HUES48 (cell line): ENCODE results near the gene SDE2.
"Not testable (repeated sequence)": the region's sequence is repeated elsewhere in the genome, so short reads cannot be mapped to it uniquely, and the experiment has no call there.

Experiments
- H3K27ac ChIP-seq: one replicate; pipeline ENCODE4 v1.7.0; 2013; ENCODE audit warnings: low read depth, low read length, inconsistent platforms
- H3K27me3 ChIP-seq: 2 replicates; pipeline ENCODE4 v1.6.1; 2013; ENCODE audit warnings: mild to moderate bottlenecking, low read length; ENCODE audit not compliant: control insufficient read depth, insufficient read depth
- H3K36me3 ChIP-seq: 2 replicates; pipeline ENCODE4 v1.6.1; 2013; ENCODE audit warnings: low read length; ENCODE audit not compliant: control insufficient read depth, insufficient read depth
- H3K4me1 ChIP-seq: 2 replicates; pipeline ENCODE4 v1.6.1; 2013; ENCODE audit warnings: mild to moderate bottlenecking, low read length; ENCODE audit not compliant: control insufficient read depth, insufficient read depth
- H3K4me3 ChIP-seq: 2 replicates; pipeline ENCODE4 v1.5.1; 2013; ENCODE audit warnings: mild to moderate bottlenecking, low read depth, low read length
- H3K9ac ChIP-seq: 2 replicates; pipeline ENCODE4 v1.6.1; 2013; ENCODE audit warnings: mild to moderate bottlenecking, low read depth, low read length, moderate library complexity
- H3K9me3 ChIP-seq: 2 replicates; pipeline ENCODE4 v1.6.1; 2013; ENCODE audit warnings: low read length; ENCODE audit not compliant: control insufficient read depth, insufficient read depth

The SDE2 gene

GRCh38 chr1:225995919-225996864 lies 3.0 kb downstream of the SDE2 start:
- peaks cover 51% of the 10 kb centered on the region for H3K36me3 ChIP-seq
- no peaks in the 10 kb centered on the region for H3K9me3 ChIP-seq
- no peak overlapping the region for H3K9ac ChIP-seq
- H3K4me3 ChIP-seq, result no peak overlapping the region
- H3K4me1 ChIP-seq, result peaks cover 12% of the 10 kb centered on the region
- H3K27ac ChIP-seq, result no peak overlapping the region
- H3K27me3 ChIP-seq, result no peaks in the 10 kb centered on the region

GRCh38 chr1:225990705-225991464 lies 8.3 kb downstream of the SDE2 start:
- Histone ChIP-seq H3K27me3 (no peaks in the 10 kb centered on the region), H3K9ac (no peak overlapping the region), H3K9me3 (no peaks in the 10 kb centered on the region), H3K4me1 (no peaks in the 10 kb centered on the region), H3K36me3 (peaks cover 90% of the 10 kb centered on the region), H3K4me3 (no peak overlapping the region), H3K27ac (no peak overlapping the region)

GRCh38 chr1:225987491-225988316 lies 11.4 kb downstream of the SDE2 start:
- H3K9me3 ChIP-seq, result no peaks in the 10 kb centered on the region
- no peak overlapping the region for H3K4me3 ChIP-seq
- peaks cover 94% of the 10 kb centered on the region for H3K36me3 ChIP-seq
- no peak overlapping the region for H3K9ac ChIP-seq
- H3K27me3 ChIP-seq, result no peaks in the 10 kb centered on the region
- H3K4me1 ChIP-seq, result no peaks in the 10 kb centered on the region
- no peak overlapping the region for H3K27ac ChIP-seq

DNA sequence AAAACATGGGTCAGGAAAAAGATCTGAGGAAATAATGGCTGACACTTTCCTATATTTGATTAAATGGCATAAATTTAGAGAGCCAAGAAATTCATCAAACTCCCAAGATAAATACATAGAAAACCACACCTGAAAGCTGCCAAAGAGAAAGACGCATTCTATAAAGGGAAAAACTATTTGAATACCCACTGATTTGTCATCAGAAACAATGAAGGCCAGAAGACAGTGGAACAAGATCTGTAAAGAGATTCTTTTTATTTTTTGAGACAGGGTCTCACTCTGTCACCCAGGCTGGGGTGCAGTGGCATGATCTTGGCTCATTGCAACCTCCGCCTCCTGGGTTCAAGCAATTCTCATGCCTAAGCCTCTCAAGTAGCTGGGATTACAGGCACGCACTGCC lies 17.4 kb downstream of the SDE2 start:
- Histone ChIP-seq H3K9me3 (no peaks in the 10 kb centered on the region), H3K4me3 (no peak overlapping the region), H3K4me1 (no peaks in the 10 kb centered on the region), H3K27ac (no peak overlapping the region), H3K27me3 (no peaks in the 10 kb centered on the region), H3K36me3 (peaks cover 81% of the 10 kb centered on the region), H3K9ac (no peak overlapping the region)

DNA sequence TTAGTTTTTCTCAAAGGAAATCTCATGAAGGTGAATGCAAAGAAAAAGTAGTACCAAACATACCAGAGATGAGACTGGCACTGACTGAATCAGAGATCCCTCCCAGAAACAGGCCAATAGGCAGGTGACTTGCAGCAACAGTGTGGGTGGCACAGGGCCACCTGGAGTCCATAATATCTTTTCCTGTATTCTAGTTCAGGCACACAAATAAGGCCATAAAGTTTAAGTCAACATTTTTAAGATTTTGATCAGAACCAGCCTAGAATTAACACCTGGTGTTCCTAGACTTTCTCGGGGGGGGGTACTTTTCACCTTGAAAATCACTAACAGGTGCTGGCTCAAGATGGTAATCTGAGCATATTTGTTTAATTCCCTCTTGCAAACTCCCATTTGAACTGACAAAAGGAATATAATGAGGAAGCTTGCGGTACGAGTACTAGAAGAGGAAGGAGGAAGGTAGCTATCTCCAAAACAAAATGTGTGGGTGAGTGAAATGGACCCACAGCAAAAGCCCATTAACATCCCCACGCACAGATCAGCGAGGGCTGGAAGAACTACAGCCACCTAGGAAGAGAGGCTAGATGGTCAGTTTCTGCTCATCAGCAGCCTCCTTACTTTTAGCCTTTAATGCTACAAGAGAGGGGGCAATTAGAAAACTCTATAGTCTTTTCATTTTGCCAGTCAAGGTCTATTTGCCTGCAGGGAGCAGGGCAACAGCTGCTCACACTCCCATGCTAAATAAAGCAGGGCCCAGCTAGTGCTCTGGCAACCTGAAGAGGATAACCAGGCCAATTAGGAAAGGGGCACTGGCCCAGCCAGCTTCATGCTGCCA lies 18.9 kb downstream of the SDE2 start:
- H3K27ac ChIP-seq, result no peak overlapping the region
- peaks cover 66% of the 10 kb centered on the region for H3K36me3 ChIP-seq
- H3K4me3 ChIP-seq, result no peak overlapping the region
- no peaks in the 10 kb centered on the region for H3K9me3 ChIP-seq
- H3K4me1 ChIP-seq, result no peaks in the 10 kb centered on the region
- H3K9ac ChIP-seq, result no peak overlapping the region
- H3K27me3 ChIP-seq, result no peaks in the 10 kb centered on the region

GRCh38 chr1:225979421-225979820 lies 19.7 kb downstream of the SDE2 start:
- Histone ChIP-seq H3K27me3 (no peaks in the 10 kb centered on the region), H3K9ac (no peak overlapping the region), H3K36me3 (peaks cover 58% of the 10 kb centered on the region), H3K4me3 (no peak overlapping the region), H3K27ac (no peak overlapping the region), H3K9me3 (no peaks in the 10 kb centered on the region), H3K4me1 (no peaks in the 10 kb centered on the region)

DNA sequence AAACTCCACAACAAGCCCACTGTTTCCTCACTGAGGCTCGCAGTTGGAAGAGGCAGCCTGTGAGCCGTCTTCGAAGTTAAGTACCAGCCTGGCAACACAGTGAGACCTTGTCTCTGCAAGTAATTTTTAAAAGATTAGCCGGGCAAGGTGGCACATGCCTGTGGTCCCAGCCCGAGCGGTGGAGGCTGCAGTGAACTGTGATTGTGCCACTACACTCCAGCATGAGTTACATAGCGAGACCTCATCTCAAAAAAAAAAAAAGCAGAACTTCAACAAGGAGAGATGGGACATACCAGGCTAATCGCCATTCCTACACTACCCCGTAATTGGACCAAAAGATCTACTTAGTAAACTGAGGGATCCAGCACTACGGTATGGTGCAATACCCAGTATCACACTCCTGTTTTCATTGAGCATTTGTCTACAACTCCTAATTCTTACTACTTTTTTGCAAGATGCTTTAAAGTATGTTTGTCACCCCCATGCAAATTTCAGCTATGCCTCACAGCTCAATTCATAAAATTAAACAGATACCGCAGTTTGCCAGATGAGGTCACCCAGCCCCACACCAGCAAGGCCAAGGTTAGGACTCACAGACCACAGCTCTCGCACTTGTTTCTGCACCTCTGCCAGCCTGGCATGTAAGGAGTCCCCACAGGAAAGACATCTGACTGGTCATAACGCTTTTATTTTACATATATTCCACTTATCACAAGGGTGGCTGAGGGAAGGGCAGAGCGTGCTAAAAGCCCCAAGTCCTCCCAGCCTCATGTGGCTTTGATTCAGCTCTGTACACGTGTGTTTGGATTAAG lies 21.0 kb downstream of the SDE2 start:
- Histone ChIP-seq H3K27me3 (no peaks in the 10 kb centered on the region), H3K4me3 (no peak overlapping the region), H3K4me1 (no peaks in the 10 kb centered on the region), H3K9me3 (no peaks in the 10 kb centered on the region), H3K36me3 (peaks cover 45% of the 10 kb centered on the region), H3K27ac (no peak overlapping the region), H3K9ac (no peak overlapping the region)

GRCh38 chr1:225975146-225975545 lies 24.0 kb downstream of the SDE2 start:
- not testable (repeated sequence) for H3K9me3 ChIP-seq, H3K4me3 ChIP-seq, H3K9ac ChIP-seq, H3K4me1 ChIP-seq, H3K27ac ChIP-seq, H3K27me3 ChIP-seq
- H3K36me3 ChIP-seq, result peaks cover 20% of the 10 kb centered on the region

DNA sequence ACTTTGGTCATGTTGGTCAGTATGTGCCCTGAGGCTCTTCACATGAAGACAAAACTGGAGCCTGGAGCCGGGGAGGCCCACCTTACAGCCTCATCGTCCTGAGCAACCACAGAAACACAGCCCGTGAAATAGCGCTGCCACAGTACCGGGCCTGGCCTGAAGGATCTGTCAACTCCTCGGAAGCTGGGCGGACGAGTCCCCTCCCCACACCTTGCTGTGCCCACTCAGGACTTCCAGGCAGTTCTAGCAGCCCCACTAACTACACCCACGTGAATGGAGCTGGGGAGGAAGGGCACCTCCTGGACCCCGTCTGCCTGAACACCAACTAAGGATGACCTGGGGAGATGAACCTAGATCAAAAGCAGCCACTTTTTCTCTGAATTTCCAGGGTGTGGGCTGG lies 24.7 kb downstream of the SDE2 start:
- no peak overlapping the region for H3K4me3 ChIP-seq
- H3K36me3 ChIP-seq, result peaks cover 13% of the 10 kb centered on the region
- H3K9me3 ChIP-seq, result no peaks in the 10 kb centered on the region
- H3K27me3 ChIP-seq, result no peaks in the 10 kb centered on the region
- H3K4me1 ChIP-seq, result no peaks in the 10 kb centered on the region
- no peak overlapping the region for H3K27ac ChIP-seq
- H3K9ac ChIP-seq, result no peak overlapping the region
